ENCODE results near the gene SPOCK1.

Gene SPOCK1

GRCh38 chr5:137199966-137200365, 299.2 kb downstream of the SPOCK1 start:
- DNase-seq (ENCODE audit: low read depth in 2 of 2), result no peak

GRCh38 chr5:137199201-137199600, 299.9 kb downstream of the SPOCK1 start:
- DNase-seq (ENCODE audit: low read depth in 2 of 2), result no peak

- no peak for DNase-seq (ENCODE audit: low read depth in 2 of 2)
Observed at GRCh38 chr5:137195483-137195882, 303.6 kb downstream of the SPOCK1 start.

- no peak for DNase-seq (ENCODE audit: low read depth in 2 of 2)
Observed at GRCh38 chr5:137194300-137194699, 304.8 kb downstream of the SPOCK1 start.

GRCh38 chr5:137192293-137192743, 306.8 kb downstream of the SPOCK1 start:
- no peak for DNase-seq (ENCODE audit: low read depth in 2 of 2)

GRCh38 chr5:137191179-137191578, 307.9 kb downstream of the SPOCK1 start:
- DNase-seq (ENCODE audit: low read depth in 2 of 2), result no peak

- DNase-seq (ENCODE audit: low read depth in 2 of 2), result no peak
Observed at GRCh38 chr5:137190441-137190840, 308.7 kb downstream of the SPOCK1 start.

DNA sequence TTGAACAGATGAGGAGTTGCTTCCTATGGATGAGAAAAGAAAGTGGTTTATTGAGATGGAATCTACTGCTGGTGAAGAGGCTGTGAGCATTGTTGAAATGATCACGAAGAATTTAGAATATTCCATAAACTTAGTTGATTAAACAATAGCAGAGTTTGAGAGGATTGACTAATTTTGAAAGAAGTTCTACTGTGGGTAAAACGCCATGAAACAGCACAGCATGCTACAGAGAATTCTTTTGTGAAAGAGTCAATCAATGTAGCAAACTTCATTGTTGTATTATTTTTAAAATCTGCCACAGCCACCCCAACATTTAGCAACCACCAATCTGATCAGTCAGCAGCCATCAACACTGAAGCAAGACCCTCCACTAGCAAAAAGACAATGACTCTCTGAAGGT, 309.1 kb downstream of the SPOCK1 start:
- DNase-seq (ENCODE audit: low read depth in 2 of 2), result no peak

GRCh38 chr5:137188566-137188965, 310.6 kb downstream of the SPOCK1 start:
- DNase-seq (ENCODE audit: low read depth in 2 of 2), result no peak

DNA sequence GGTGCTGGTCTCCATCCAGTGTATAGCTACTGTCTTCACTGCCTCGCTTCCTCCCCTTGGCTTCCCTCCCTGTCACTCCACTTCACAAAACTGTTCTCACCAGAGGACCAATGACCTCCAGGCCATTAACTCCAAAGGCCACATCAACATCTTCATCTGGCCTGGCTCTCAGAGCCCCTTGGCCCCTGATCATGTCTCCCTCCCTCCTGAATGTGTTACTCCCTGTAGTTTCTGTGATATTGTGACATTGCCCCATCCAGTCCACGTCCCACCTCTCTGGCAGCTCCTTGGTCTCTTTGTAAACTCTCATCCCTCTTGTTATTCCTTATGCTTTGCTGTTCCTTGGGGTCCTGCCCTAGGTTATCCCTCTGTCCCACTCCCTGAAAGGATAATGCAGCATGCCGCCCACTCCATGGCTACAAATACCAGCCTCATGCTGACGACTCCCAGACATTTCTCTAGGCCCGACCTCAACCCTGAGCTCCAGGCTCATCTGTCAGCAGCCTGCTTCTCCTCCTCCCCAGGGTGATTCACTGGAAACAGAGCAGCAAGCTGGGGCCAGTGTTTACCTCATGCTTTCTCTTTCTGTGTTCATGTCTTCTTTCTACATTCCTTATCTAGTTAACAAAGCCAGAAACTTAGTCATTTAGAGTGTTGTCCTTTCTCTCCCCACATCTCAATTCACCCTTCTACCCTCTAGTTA, 312.2 kb downstream of the SPOCK1 start:
- no peak for DNase-seq (ENCODE audit: low read depth in 2 of 2)

- DNase-seq (ENCODE audit: low read depth in 2 of 2), result no peak
Observed at GRCh38 chr5:137185193-137185592, 313.9 kb downstream of the SPOCK1 start.

- DNase-seq (ENCODE audit: low read depth in 2 of 2), result no peak
Observed at GRCh38 chr5:137184734-137185133, 314.4 kb downstream of the SPOCK1 start.

GRCh38 chr5:137182576-137182975, 316.6 kb downstream of the SPOCK1 start:
- no peak for DNase-seq (ENCODE audit: low read depth in 2 of 2)

DNA sequence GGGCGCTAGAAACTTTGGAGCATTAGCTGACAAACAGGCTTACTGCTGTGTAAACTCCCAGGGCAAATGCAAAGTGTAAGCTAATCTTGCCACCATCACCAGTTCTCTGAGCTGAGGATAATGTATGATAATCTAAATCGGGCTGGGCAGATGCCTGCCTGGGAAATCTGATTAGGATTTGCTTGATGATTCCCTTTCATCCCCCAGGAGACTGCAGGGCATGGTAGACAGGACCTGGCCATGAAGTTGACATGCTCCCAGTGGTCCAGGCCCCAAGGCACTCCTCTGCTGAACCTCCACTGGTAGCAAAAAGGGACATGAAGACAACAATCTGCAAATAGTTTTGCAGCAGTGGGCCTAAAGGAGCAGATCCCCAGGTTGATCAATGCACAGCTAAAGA, 317.5 kb downstream of the SPOCK1 start:
- DNase-seq (ENCODE audit: low read depth in 2 of 2), result no peak

GRCh38 chr5:137179203-137179602, 319.9 kb downstream of the SPOCK1 start:
- DNase-seq (ENCODE audit: low read depth in 2 of 2), result no peak

DNA sequence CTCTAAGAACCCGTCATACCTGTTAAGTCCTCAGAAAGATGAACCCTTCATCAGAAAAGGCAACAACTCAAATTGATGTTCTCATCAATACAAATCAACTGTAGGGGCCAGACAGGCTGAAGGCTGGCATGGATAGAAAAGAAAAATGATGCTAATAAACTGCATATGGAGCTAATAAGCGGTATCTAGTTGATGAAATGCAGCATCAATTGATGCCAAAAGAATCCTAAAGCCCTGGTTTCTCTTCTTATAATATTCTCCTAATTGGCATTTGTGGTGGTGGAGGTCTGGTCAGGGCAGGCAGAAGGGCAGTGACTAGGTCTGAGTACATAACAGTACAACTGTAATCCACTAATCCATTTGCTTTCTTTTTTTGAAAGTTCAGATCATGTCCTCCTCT, 322.5 kb downstream of the SPOCK1 start:
- no peak for DNase-seq (ENCODE audit: low read depth in 2 of 2)

GRCh38 chr5:137176126-137176525, 323.0 kb downstream of the SPOCK1 start:
- no peak for DNase-seq (ENCODE audit: low read depth in 2 of 2)

GRCh38 chr5:137174196-137174595, 324.9 kb downstream of the SPOCK1 start:
- no peak for DNase-seq (ENCODE audit: low read depth in 2 of 2)

- DNase-seq (ENCODE audit: low read depth in 2 of 2), result no peak
Observed at GRCh38 chr5:137172258-137172657, 326.9 kb downstream of the SPOCK1 start.

DNA sequence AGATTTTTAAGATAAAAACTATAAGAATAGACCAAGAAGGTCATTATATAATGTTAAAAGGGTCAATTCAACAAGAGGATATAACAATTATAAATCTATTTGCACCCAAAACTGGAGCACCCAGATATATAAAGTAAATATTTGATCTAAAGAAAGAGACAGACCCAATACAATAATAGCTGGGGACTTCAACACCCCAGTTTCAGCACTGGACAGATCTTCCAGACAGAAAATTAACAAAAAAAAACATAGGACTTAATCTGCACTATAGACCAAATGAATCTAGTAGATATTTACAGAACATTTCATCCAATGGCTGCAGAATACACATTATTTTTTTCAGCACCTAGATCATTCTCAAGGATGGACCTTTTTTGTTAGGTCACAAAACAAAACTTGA, 331.9 kb downstream of the SPOCK1 start:
- no peak for DNase-seq (ENCODE audit: low read depth in 2 of 2)

DNA sequence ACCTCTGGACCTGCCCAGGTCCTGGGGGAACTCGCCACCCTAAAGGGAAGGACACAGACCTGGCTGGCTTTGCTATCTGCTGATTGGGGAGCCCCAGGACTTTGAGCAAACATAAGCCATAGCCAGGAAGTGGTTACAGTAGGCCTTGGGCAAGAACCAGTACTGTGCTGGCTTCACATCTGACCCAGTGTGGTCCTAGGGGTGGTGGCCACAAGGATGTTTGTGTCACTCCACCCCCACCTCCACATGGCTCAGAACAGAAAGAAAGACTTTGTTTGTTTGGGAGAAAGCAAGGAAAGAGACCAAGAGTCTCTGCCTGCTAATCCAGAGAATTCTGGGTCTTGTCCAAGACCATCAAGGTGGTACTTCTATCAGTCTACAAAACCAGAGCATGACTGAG, 334.2 kb downstream of the SPOCK1 start:
- no peak for DNase-seq (ENCODE audit: low read depth in 2 of 2)

- no peak for DNase-seq (ENCODE audit: low read depth in 2 of 2)
Observed at GRCh38 chr5:137164536-137164935, 334.6 kb downstream of the SPOCK1 start.

DNA sequence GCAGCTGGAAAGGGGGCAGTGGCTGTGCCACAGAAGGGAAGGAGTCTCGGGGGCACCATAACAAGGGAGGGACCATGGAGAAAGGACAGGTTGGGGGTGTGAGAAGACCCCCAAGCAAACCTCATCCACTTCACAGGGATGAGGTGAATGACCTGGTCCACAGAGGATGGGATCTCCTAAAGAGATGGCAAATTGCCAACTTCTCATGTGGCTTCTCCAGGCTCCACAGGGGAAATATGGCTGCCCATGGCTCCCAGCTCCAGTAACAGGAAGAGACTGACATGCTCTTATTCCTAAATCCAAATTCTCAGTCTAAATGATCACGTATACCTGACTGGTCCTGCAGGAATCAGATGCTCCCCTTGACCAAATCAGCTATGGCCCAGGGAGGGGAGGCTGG, 340.4 kb downstream of the SPOCK1 start:
- no peak for DNase-seq (ENCODE audit: low read depth in 2 of 2)

GRCh38 chr5:137156180-137156579, 342.9 kb downstream of the SPOCK1 start:
- no peak for DNase-seq (ENCODE audit: low read depth in 2 of 2)
